ENCODE data around the gene FN3KRP.

GRCh38 chr17:82696259-82696658, 20.2 kb upstream of the FN3KRP start:
- TF ChIP-seq REST (tag by site-specific recombination; IDR thresholded peaks at IDR 0.05): no peak
- no peak for TF ChIP-seq CTCF (tag by site-specific recombination; IDR thresholded peaks at IDR 0.05)
- TF ChIP-seq ZNF768 (tag by site-specific recombination; IDR thresholded peaks at IDR 0.05): no peak
- TF ChIP-seq ZNF791 (tag by site-specific recombination; IDR thresholded peaks at IDR 0.05): no peak
- TF ChIP-seq ZNF580 (tag by site-specific recombination; IDR thresholded peaks at IDR 0.05): no peak
- no peak for TF ChIP-seq ZNF585B (tag by site-specific recombination; IDR thresholded peaks at IDR 0.05)
- TF ChIP-seq ZNF23 (tag by site-specific recombination; IDR thresholded peaks at IDR 0.05; ENCODE audit: borderline replicate concordance): no peak
- no peak for TF ChIP-seq ZNF777 (tag by site-specific recombination; IDR thresholded peaks at IDR 0.05; ENCODE audit: borderline replicate concordance)
- no peak for TF ChIP-seq EGR2 (tag by site-specific recombination; IDR thresholded peaks at IDR 0.05; ENCODE audit: low read depth)
- no peak for TF ChIP-seq HOXA7 (CRISPR knock-in tag; IDR thresholded peaks at IDR 0.05; ENCODE audit: borderline replicate concordance)
- no peak for TF ChIP-seq MEIS1 (CRISPR knock-in tag; IDR thresholded peaks at IDR 0.05; ENCODE audit: borderline replicate concordance)
